Fibroblast of skin of abdomen (primary cell): ENCODE measurements around the gene TSPAN11.
"Not testable (repeated sequence)": the region's sequence is repeated elsewhere in the genome, so short reads cannot be mapped to it uniquely, and the experiment has no call there.

ENCODE experiments used
- DNase-seq: peaks from one replicate; pipeline ENCODE4 v3.0.0-alpha.2; 2013

Gene TSPAN11

GRCh38 chr12:31004666-31005065, 78.1 kb downstream of the TSPAN11 start:
- DNase-seq: no peak

- no peak for DNase-seq
Observed at GRCh38 chr12:31005256-31005943, 78.9 kb downstream of the TSPAN11 start.

- peak; percentile 53 for DNase-seq
Observed at GRCh38 chr12:31005944-31006361, 79.4 kb downstream of the TSPAN11 start.

GRCh38 chr12:31006416-31007152, 80.0 kb downstream of the TSPAN11 start:
- no peak for DNase-seq

GRCh38 chr12:31007153-31007495, 80.6 kb downstream of the TSPAN11 start:
- no peak for DNase-seq

GRCh38 chr12:31007636-31008175, 81.2 kb downstream of the TSPAN11 start:
- no peak for DNase-seq

GRCh38 chr12:31008241-31008761, 81.8 kb downstream of the TSPAN11 start:
- no peak for DNase-seq

- no peak for DNase-seq
Observed at GRCh38 chr12:31008961-31009840, 82.7 kb downstream of the TSPAN11 start.

GRCh38 chr12:31009976-31010375, 83.4 kb downstream of the TSPAN11 start:
- no peak for DNase-seq

GRCh38 chr12:31011336-31011735, 84.8 kb downstream of the TSPAN11 start:
- DNase-seq: no peak

GRCh38 chr12:31011746-31012566, 85.4 kb downstream of the TSPAN11 start:
- no peak for DNase-seq

- not testable (repeated sequence) for DNase-seq
Observed at GRCh38 chr12:31012567-31012891, 86.0 kb downstream of the TSPAN11 start.

- DNase-seq: no peak
Observed at GRCh38 chr12:31015215-31015614, 88.7 kb downstream of the TSPAN11 start.

- DNase-seq: no peak
Observed at GRCh38 chr12:31016057-31016456, 89.5 kb downstream of the TSPAN11 start.

GRCh38 chr12:31017535-31017934, 91.0 kb downstream of the TSPAN11 start:
- no peak for DNase-seq

GRCh38 chr12:31018106-31018789, 91.7 kb downstream of the TSPAN11 start:
- DNase-seq: no peak

GRCh38 chr12:31018790-31019505, 92.4 kb downstream of the TSPAN11 start:
- no peak for DNase-seq

GRCh38 chr12:31019561-31019960, 93.0 kb downstream of the TSPAN11 start:
- DNase-seq: no peak

- no peak for DNase-seq
Observed at GRCh38 chr12:31019976-31020375, 93.4 kb downstream of the TSPAN11 start.

- DNase-seq: no peak
Observed at GRCh38 chr12:31020385-31021166, 94.0 kb downstream of the TSPAN11 start.
